ENCODE measurements around the gene HAUS7.

Gene HAUS7

GRCh38 chrX:153482376-153483015 lies 12.1 kb upstream of the HAUS7 start:
- Histone ChIP-seq H3K9ac (no peak overlapping the region), H3K79me2 (ENCODE audit: insufficient read depth, low read depth) (no peaks in the 10 kb centered on the region), H3K27me3 (ENCODE audit: insufficient read depth, low read depth) (peaks cover 16% of the 10 kb centered on the region; the same call in 1 of the 2 replicates), H3K4me2 (no peak overlapping the region), H3K4me1 (ENCODE audit: low read depth, poor library complexity, severe bottlenecking) (no peaks in the 10 kb centered on the region), H3K4me3 (IDR thresholded peaks at IDR 0.05; ENCODE audit: insufficient read depth, low read depth, low read length) (no peak overlapping the region), H3K27ac (no peak overlapping the region), H2AFZ (ENCODE audit: low read depth) (no peak overlapping the region), H4K20me1 (ENCODE audit: insufficient read depth) (no peaks in the 10 kb centered on the region), H3K36me3 (ENCODE audit: insufficient read depth) (no peaks in the 10 kb centered on the region)
- no peak for TF ChIP-seq CTCF (conservative IDR thresholded peaks at IDR 0.05; ENCODE audit: low read depth, low read length)

GRCh38 chrX:153481043-153481442 lies 10.7 kb upstream of the HAUS7 start:
- Histone ChIP-seq H2AFZ (ENCODE audit: low read depth) (no peak overlapping the region), H4K20me1 (ENCODE audit: insufficient read depth) (no peaks in the 10 kb centered on the region), H3K4me1 (ENCODE audit: low read depth, poor library complexity, severe bottlenecking) (no peaks in the 10 kb centered on the region), H3K4me3 (IDR thresholded peaks at IDR 0.05; ENCODE audit: insufficient read depth, low read depth, low read length) (no peak overlapping the region), H3K79me2 (ENCODE audit: insufficient read depth, low read depth) (no peaks in the 10 kb centered on the region), H3K36me3 (ENCODE audit: insufficient read depth) (no peaks in the 10 kb centered on the region), H3K4me2 (no peak overlapping the region), H3K9ac (no peak overlapping the region), H3K27ac (no peak overlapping the region), H3K27me3 (ENCODE audit: insufficient read depth, low read depth) (peaks cover 20% of the 10 kb centered on the region; the same call in 1 of the 2 replicates)
- TF ChIP-seq CTCF (conservative IDR thresholded peaks at IDR 0.05; ENCODE audit: low read depth, low read length) = no peak

GRCh38 chrX:153478746-153479145 lies 8.4 kb upstream of the HAUS7 start:
- H3K9ac ChIP-seq = no peak overlapping the region
- H3K4me1 ChIP-seq (ENCODE audit: low read depth, poor library complexity, severe bottlenecking) = no peaks in the 10 kb centered on the region
- peaks cover 15% of the 10 kb centered on the region; the same call in 1 of the 2 replicates for H3K27me3 ChIP-seq (ENCODE audit: insufficient read depth, low read depth)
- H3K27ac ChIP-seq = no peak overlapping the region
- H3K79me2 ChIP-seq (ENCODE audit: insufficient read depth, low read depth) = no peaks in the 10 kb centered on the region
- no peaks in the 10 kb centered on the region for H4K20me1 ChIP-seq (ENCODE audit: insufficient read depth)
- H2AFZ ChIP-seq (ENCODE audit: low read depth) = no peak overlapping the region
- no peak for TF ChIP-seq CTCF (conservative IDR thresholded peaks at IDR 0.05; ENCODE audit: low read depth, low read length)
- no peaks in the 10 kb centered on the region for H3K36me3 ChIP-seq (ENCODE audit: insufficient read depth)
- H3K4me2 ChIP-seq = no peak overlapping the region
- no peak overlapping the region for H3K4me3 ChIP-seq (IDR thresholded peaks at IDR 0.05; ENCODE audit: insufficient read depth, low read depth, low read length)

GRCh38 chrX:153477901-153478300 lies 7.5 kb upstream of the HAUS7 start:
- Histone ChIP-seq H3K36me3 (ENCODE audit: insufficient read depth) (no peaks in the 10 kb centered on the region), H2AFZ (ENCODE audit: low read depth) (no peak overlapping the region), H3K4me3 (IDR thresholded peaks at IDR 0.05; ENCODE audit: insufficient read depth, low read depth, low read length) (no peak overlapping the region), H3K9ac (no peak overlapping the region), H4K20me1 (ENCODE audit: insufficient read depth) (no peaks in the 10 kb centered on the region), H3K79me2 (ENCODE audit: insufficient read depth, low read depth) (no peaks in the 10 kb centered on the region), H3K27me3 (ENCODE audit: insufficient read depth, low read depth) (peaks cover 13% of the 10 kb centered on the region; the same call in 1 of the 2 replicates), H3K4me1 (ENCODE audit: low read depth, poor library complexity, severe bottlenecking) (no peaks in the 10 kb centered on the region), H3K4me2 (no peak overlapping the region), H3K27ac (no peak overlapping the region)
- TF ChIP-seq CTCF (conservative IDR thresholded peaks at IDR 0.05; ENCODE audit: low read depth, low read length) = no peak

Measured in KMS-11 (cell line).